Esophagus muscularis mucosa (tissue), 4 donors: ENCODE data around the gene INSR.

Source experiments
- CTCF ChIP-seq, 3 experiments: fragments of 200-600 bp in 2 of 3; fragments of 450-650 bp in 1 of 3; sonication (generic) in 2 of 3; IDR thresholded peaks; one replicate each; pipeline ENCODE4 v1.5.1; 2017 to 2019; ENCODE audit warnings: antibody characterized with exemption in 3 of 3, mild to moderate bottlenecking in 2 of 3, moderate library complexity in 1 of 3
- EP300 ChIP-seq: sonication (generic); formaldehyde crosslinking; IDR thresholded peaks from one replicate; pipeline ENCODE4 v1.6.1; 2017; ENCODE audit warnings: antibody characterized with exemption
- POLR2A ChIP-seq: fragments of 450-650 bp; IDR thresholded peaks from one replicate; pipeline ENCODE4 v1.6.1; 2017; ENCODE audit warnings: antibody characterized with exemption, moderate library complexity, mild to moderate bottlenecking, low read depth
- POLR2AphosphoS5 ChIP-seq, 2 donors: sonication (generic); formaldehyde crosslinking; IDR thresholded peaks; one replicate each; pipeline ENCODE4 v1.6.1; 2017; ENCODE audit warnings: antibody characterized with exemption in 2 of 2

- TF ChIP-seq POLR2AphosphoS5 (IDR thresholded peaks at IDR 0.05) (no peak), CTCF (IDR thresholded peaks at IDR 0.05) (no peak), POLR2A (no peak), EP300 (no peak)
These were observed 13.1 kb downstream of the INSR start for GRCh38 chr19:7280940-7281666.
